Germinal center (tissue), 1 donor: ENCODE results near the gene KRTAP10-8.
"Not testable (repeated sequence)": the region's sequence is repeated elsewhere in the genome, so short reads cannot be mapped to it uniquely, and the experiment has no call there.

Experiments used
- DNase-seq: peaks from one replicate; pipeline ENCODE4 v3.0.0; 2012; ENCODE audit warnings: mixed read lengths, low spot score

The KRTAP10-8 gene

GRCh38 chr21:44579056-44579832 is 32.6 kb upstream of the KRTAP10-8 start:
- DNase-seq: no peak

GRCh38 chr21:44579833-44580144 is 32.1 kb upstream of the KRTAP10-8 start:
- no peak for DNase-seq

GRCh38 chr21:44580231-44580821 is 31.6 kb upstream of the KRTAP10-8 start, which contains the start of gene KRTAP10-5:
KRTAP10-5 (minus strand) TSS chr21:44580604; CDS start chr21:44580578, 26 bp downstream.
- not testable (repeated sequence) for DNase-seq

- no peak for DNase-seq
Measured at GRCh38 chr21:44581158-44581557, 30.7 kb upstream of the KRTAP10-8 start.

- no peak for DNase-seq
Measured at GRCh38 chr21:44582055-44582454, 29.8 kb upstream of the KRTAP10-8 start.

GRCh38 chr21:44583089-44583799 is 28.6 kb upstream of the KRTAP10-8 start:
- DNase-seq: no peak

GRCh38 chr21:44583800-44584147 is 28.1 kb upstream of the KRTAP10-8 start:
- DNase-seq: no peak

- DNase-seq: no peak
Measured at GRCh38 chr21:44585892-44586291, 26.0 kb upstream of the KRTAP10-8 start.

- DNase-seq: no peak
Measured at GRCh38 chr21:44589094-44589493, 22.8 kb upstream of the KRTAP10-8 start.

GRCh38 chr21:44589586-44590305 is 22.1 kb upstream of the KRTAP10-8 start:
- no peak for DNase-seq

GRCh38 chr21:44590311-44590721 is 21.6 kb upstream of the KRTAP10-8 start:
- no peak for DNase-seq

- DNase-seq: not testable (repeated sequence)
Measured at GRCh38 chr21:44590897-44591800, 20.7 kb upstream of the KRTAP10-8 start.

GRCh38 chr21:44591801-44592130 is 20.1 kb upstream of the KRTAP10-8 start:
- not testable (repeated sequence) for DNase-seq

- DNase-seq: no peak
Measured at GRCh38 chr21:44592446-44593311, 19.2 kb upstream of the KRTAP10-8 start, which contains the start of gene KRTAP10-6. KRTAP10-6 (minus strand) TSS chr21:44592505; CDS start chr21:44592484, 21 bp downstream.

GRCh38 chr21:44593598-44594405 is 18.1 kb upstream of the KRTAP10-8 start:
- no peak for DNase-seq

GRCh38 chr21:44594406-44594916 is 17.4 kb upstream of the KRTAP10-8 start:
- no peak for DNase-seq

GRCh38 chr21:44595524-44595923 is 16.4 kb upstream of the KRTAP10-8 start:
- no peak for DNase-seq

GRCh38 chr21:44596068-44596725 is 15.7 kb upstream of the KRTAP10-8 start:
- no peak for DNase-seq

- DNase-seq: no peak
Measured at GRCh38 chr21:44598061-44598460, 13.8 kb upstream of the KRTAP10-8 start.
